ENCODE data around the gene CRIM1. TPM values are rescaled to one million over a fixed set of nuclear protein-coding genes. Genes with fewer than 3 reads are reported as not detected.

Gene CRIM1
- total RNA-seq, 1 experiment from 2014 or later, result 27.6 TPM

- H2BK20ac ChIP-seq (ENCODE audit: low read depth, low read length, poor library complexity, severe bottlenecking), result no peak overlapping the region
- no peaks in the 10 kb centered on the region for H3K27me3 Mint-ChIP-seq (ENCODE audit: low read depth)
- no peak for DNase-seq
- H3K23ac ChIP-seq (ENCODE audit: insufficient read length, low read depth, low read length), result no peak overlapping the region
- H3K36me3 Mint-ChIP-seq (ENCODE audit: insufficient read depth in 1 of 3, low read depth in 3 of 3), result peaks cover 12 to 41% (median 33%) of the 10 kb centered on the region in 3 experiments; a peak in 6 of 7 replicates
- TF ChIP-seq CTCF (conservative IDR thresholded peaks at IDR 0.05), result no peak
- no peak overlapping the region for H2AK5ac ChIP-seq (ENCODE audit: insufficient read length, low read length)
- no peaks in the 10 kb centered on the region for H3K79me1 ChIP-seq (ENCODE audit: insufficient read depth, low read depth, low read length, poor library complexity, severe bottlenecking)
- no peak overlapping the region for H2BK120ac ChIP-seq (ENCODE audit: low read depth, low read length, poor library complexity, severe bottlenecking)
- no peak overlapping the region for H3K56ac ChIP-seq (ENCODE audit: insufficient read length, low read depth, low read length)
- H3K18ac ChIP-seq (ENCODE audit: insufficient read length, low read depth, low read length), result no peak overlapping the region
- H3K23me2 ChIP-seq (ENCODE audit: insufficient read length, low read depth, low read length, poor library complexity, severe bottlenecking), result no peaks in the 10 kb centered on the region
- no CpG with 5 or more reads among the region's 6 CpGs for whole genome bisulfite sequencing (ENCODE audit: extremely low coverage, insufficient read length, low lambda C conversion rate)
- H3K4me3 Mint-ChIP-seq, result no peak overlapping the region
- H4K8ac ChIP-seq (replicated peaks; ENCODE audit: insufficient read length, low read depth, low read length), result no peak overlapping the region
- no peak overlapping the region for H3K27ac Mint-ChIP-seq
- no peak overlapping the region for H2BK15ac ChIP-seq (ENCODE audit: low read depth, low read length)
- H2BK5ac ChIP-seq (ENCODE audit: insufficient read length, low read length), result no peak overlapping the region
- H3K4ac ChIP-seq (ENCODE audit: low read depth, low read length), result no peak overlapping the region
- no peak overlapping the region for H4K91ac ChIP-seq (ENCODE audit: insufficient read length, low read depth, low read length)
- H3K27me3 ChIP-seq (ENCODE audit: insufficient read depth, low read length), result no peaks in the 10 kb centered on the region
- no peak overlapping the region for H3K9ac ChIP-seq (ENCODE audit: extremely low read depth, insufficient read length, low read length)
- no peak overlapping the region for H3K14ac ChIP-seq (ENCODE audit: insufficient read depth, low read length)
- H3K4me1 Mint-ChIP-seq, result peaks cover 17 to 18% of the 10 kb centered on the region in 2 experiments
- peaks cover 3% of the 10 kb centered on the region; the same call in 1 of the 2 replicates for H3K4me1 ChIP-seq (ENCODE audit: insufficient read depth, low read length)
- H4K20me1 ChIP-seq (ENCODE audit: control insufficient read depth, insufficient read depth, insufficient read length), result no peaks in the 10 kb centered on the region
- H4K5ac ChIP-seq (ENCODE audit: insufficient read length, low read depth, low read length), result no peak overlapping the region
- no peak overlapping the region for H3K27ac ChIP-seq (ENCODE audit: insufficient read length, low read depth, low read length)
- H3K79me2 ChIP-seq (ENCODE audit: insufficient read depth, low read length), result no peaks in the 10 kb centered on the region
- H3K9me3 ChIP-seq (ENCODE audit: control insufficient read depth, low read depth, low read length), result no peaks in the 10 kb centered on the region
- H2AFZ ChIP-seq (ENCODE audit: low read length), result no peak overlapping the region
- no peaks in the 10 kb centered on the region for H3K9me3 Mint-ChIP-seq
- no peak overlapping the region for H3K4me2 ChIP-seq (ENCODE audit: insufficient read depth, insufficient read length, low read length)
- H2BK12ac ChIP-seq (ENCODE audit: insufficient read length, low read depth, low read length), result no peak overlapping the region
- no peak overlapping the region for H3T11ph ChIP-seq (ENCODE audit: low read length)
Measured at GRCh38 chr2:36509075-36509474, 153.5 kb downstream of the CRIM1 start.
